Prostate gland (tissue), 2 donors: Measurements from ENCODE around the gene SCAMP2.

ENCODE experiments used
- CTCF ChIP-seq, 4 experiments: fragments of 200-600 bp in 2 of 4; fragments of 450-650 bp in 2 of 4; sonication (generic) in 2 of 4; IDR thresholded peaks; 1 replicate in 3 of 4; 2 replicates in 1 of 4; pipeline ENCODE4 v1.5.1; 2016 to 2019; ENCODE audit warnings: antibody characterized with exemption in 4 of 4, mild to moderate bottlenecking in 2 of 4, moderate library complexity in 2 of 4
- POLR2A ChIP-seq: fragments of 450-650 bp; IDR thresholded peaks from one replicate; pipeline ENCODE4 v1.6.1; 2016; ENCODE audit warnings: antibody characterized with exemption, mild to moderate bottlenecking

DNA sequence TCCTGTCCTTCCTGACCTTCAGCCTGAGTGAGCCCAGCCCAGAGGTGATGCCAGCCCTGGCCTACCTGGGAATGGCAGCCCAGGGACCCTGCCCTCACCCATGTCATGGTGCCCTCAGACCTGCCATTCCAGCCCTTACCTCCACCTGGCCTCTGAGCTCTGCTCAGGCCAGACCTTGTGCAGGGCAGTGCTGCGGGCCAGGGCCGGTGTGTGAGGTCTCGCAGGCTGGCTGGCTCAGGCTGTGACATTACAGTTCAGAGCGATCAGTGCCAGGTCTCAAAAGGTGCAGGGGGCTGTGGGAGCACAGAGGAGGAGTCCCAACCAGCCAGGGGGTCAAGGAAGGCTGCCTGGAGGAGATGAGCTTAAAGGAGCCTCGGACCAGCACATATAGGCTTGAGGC is 53.1 kb downstream of the SCAMP2 start:
- TF ChIP-seq POLR2A (no peak), CTCF (IDR thresholded peaks at IDR 0.05) (no peak)
